Natural killer cell (primary cell): Measurements from ENCODE around the gene CBX5. TPM values are rescaled to one million over a fixed set of nuclear protein-coding genes. Genes with fewer than 3 reads are reported as not detected.
"Not testable (repeated sequence)": the region's sequence is repeated elsewhere in the genome, so short reads cannot be mapped to it uniquely, and the experiment has no call there.

ENCODE experiments used
- ATAC-seq, 3 donors: fragments of 150-1000 bp in 2 of 3; fragments of 200-7000 bp in 1 of 3; cut with Tn5 transposase; 1 replicate in 1 of 3; 2 replicates in 2 of 3; pipeline ENCODE4 v1.10.0; 2021; ENCODE audit warnings: mild to moderate bottlenecking in 2 of 3, moderate library complexity in 2 of 3
- DNase-seq, 2 donors: peaks; one replicate each; pipeline versions ENCODE4 v3.0.0 to v3.0.0-alpha.2; 2013 to 2021; ENCODE audit warnings: mixed read lengths in 1 of 2
- H3K27ac ChIP-seq: one replicate; pipeline ENCODE4 v1.5.1; 2013; ENCODE audit warnings: mild to moderate bottlenecking, low read length
- H3K27me3 ChIP-seq: one replicate; pipeline ENCODE4 v1.6.1; 2013; ENCODE audit warnings: low read length; ENCODE audit not compliant: control insufficient read depth, insufficient read depth
- H3K36me3 ChIP-seq: one replicate; pipeline ENCODE4 v1.6.1; 2013; ENCODE audit warnings: low read length; ENCODE audit not compliant: control insufficient read depth, insufficient read depth
- H3K4me1 ChIP-seq: one replicate; pipeline ENCODE4 v1.6.1; 2013; ENCODE audit warnings: low read length; ENCODE audit not compliant: control insufficient read depth, insufficient read depth
- H3K4me3 ChIP-seq: one replicate; pipeline ENCODE4 v1.5.1; 2013; ENCODE audit warnings: low read length
- H3K9me3 ChIP-seq: one replicate; pipeline ENCODE4 v1.6.1; 2013; ENCODE audit warnings: low read length; ENCODE audit not compliant: control insufficient read depth, insufficient read depth
- H3K27ac Mint-ChIP-seq, 2 donors: one replicate each; pipeline ENCODE4 v1.8.0; 2022; ENCODE audit warnings: mild to moderate bottlenecking in 2 of 2, mixed read lengths in 2 of 2, moderate library complexity in 1 of 2
- H3K27me3 Mint-ChIP-seq, 2 donors: one replicate each; pipeline ENCODE4 v1.8.0; 2022; ENCODE audit warnings: low read depth in 2 of 2, mixed read lengths in 2 of 2
- H3K36me3 Mint-ChIP-seq: one replicate; pipeline ENCODE4 v1.8.0; 2022; ENCODE audit warnings: mixed read lengths
- H3K4me1 Mint-ChIP-seq, 2 donors: one replicate each; pipeline ENCODE4 v1.8.0; 2022; ENCODE audit warnings: mixed read lengths in 2 of 2
- H3K4me3 Mint-ChIP-seq: one replicate; pipeline ENCODE4 v1.8.0; 2022; ENCODE audit warnings: mild to moderate bottlenecking, moderate library complexity, mixed read lengths
- H3K9me3 Mint-ChIP-seq, 2 donors: one replicate each; pipeline ENCODE4 v1.8.0; 2022; ENCODE audit warnings: mixed read lengths in 2 of 2
- WGBS: methylation state at CpG from one replicate; pipeline ENCODE4 v1.1.7; 2013; ENCODE audit warnings: missing lambda C conversion rate; ENCODE audit not compliant: insufficient coverage; 5-methylcytosine and 5-hydroxymethylcytosine counted together
- intact Hi-C: fragments of 100-400 bp; cut with micrococcal nuclease; formaldehyde crosslinking; loops from one replicate; pipeline ENCODE4 v1.14.2; 2022
- total RNA-seq, 4 donors: library from RNA; stranded (reverse); fragments of 120-200 nt in 1 of 4; gene quantifications; one replicate each; pipeline versions ENCODE4 v1.2.3 to v1.2.4, GENCODE V29; 2013 to 2022
- TF ChIP-seq, protein P1 (sequence below): fragments of 200-600 bp; IDR thresholded peaks from one replicate; pipeline ENCODE4 v1.8.0; 2022; ENCODE audit warnings: antibody characterized with exemption

The CBX5 gene
- total RNA-seq, 3 donors from 2014 or later (not counting 1 experiment from before 2014, with no cell fraction given) = 30.8 to 42.3 (median 36.5) TPM

DNA sequence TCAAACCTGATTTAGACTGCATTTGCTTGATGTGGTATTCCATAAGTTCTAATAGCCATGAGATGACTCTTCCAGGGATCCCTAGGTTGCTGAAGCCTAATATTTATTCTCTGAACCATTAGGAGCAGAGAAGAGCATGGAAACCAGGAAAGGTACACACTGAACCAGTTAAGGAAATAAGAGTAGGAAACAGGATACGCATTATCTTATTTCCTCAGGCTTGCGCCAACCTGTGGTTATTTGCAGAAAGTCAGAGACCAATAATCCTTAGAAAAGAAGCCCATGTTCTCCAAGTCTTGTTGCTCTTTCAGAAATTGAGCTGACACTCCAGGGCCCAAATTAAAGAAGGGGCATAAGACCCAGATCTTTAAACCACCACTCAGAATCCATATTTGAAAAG lies 49.4 kb downstream of the CBX5 start:
- Mint-ChIP-seq H3K36me3 (no peaks in the 10 kb centered on the region), H3K27me3 (no peaks in the 10 kb centered on the region), H3K9me3 (no peaks in the 10 kb centered on the region), H3K4me3 (no peak overlapping the region), H3K27ac (no peak overlapping the region), H3K4me1 (no peaks in the 10 kb centered on the region)
- WGBS = 94% methylated on average over 2 of the region's 2 CpGs
- no peak for DNase-seq
- Histone ChIP-seq H3K9me3 (no peaks in the 10 kb centered on the region), H3K27ac (no peak overlapping the region), H3K4me1 (peaks cover 3% of the 10 kb centered on the region), H3K36me3 (no peaks in the 10 kb centered on the region), H3K4me3 (no peak overlapping the region), H3K27me3 (no peaks in the 10 kb centered on the region)
- intact Hi-C loops = no loop called here
- TF ChIP-seq, protein P1, sequence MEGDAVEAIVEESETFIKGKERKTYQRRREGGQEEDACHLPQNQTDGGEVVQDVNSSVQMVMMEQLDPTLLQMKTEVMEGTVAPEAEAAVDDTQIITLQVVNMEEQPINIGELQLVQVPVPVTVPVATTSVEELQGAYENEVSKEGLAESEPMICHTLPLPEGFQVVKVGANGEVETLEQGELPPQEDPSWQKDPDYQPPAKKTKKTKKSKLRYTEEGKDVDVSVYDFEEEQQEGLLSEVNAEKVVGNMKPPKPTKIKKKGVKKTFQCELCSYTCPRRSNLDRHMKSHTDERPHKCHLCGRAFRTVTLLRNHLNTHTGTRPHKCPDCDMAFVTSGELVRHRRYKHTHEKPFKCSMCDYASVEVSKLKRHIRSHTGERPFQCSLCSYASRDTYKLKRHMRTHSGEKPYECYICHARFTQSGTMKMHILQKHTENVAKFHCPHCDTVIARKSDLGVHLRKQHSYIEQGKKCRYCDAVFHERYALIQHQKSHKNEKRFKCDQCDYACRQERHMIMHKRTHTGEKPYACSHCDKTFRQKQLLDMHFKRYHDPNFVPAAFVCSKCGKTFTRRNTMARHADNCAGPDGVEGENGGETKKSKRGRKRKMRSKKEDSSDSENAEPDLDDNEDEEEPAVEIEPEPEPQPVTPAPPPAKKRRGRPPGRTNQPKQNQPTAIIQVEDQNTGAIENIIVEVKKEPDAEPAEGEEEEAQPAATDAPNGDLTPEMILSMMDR = no peak
- no peak for ATAC-seq

DNA sequence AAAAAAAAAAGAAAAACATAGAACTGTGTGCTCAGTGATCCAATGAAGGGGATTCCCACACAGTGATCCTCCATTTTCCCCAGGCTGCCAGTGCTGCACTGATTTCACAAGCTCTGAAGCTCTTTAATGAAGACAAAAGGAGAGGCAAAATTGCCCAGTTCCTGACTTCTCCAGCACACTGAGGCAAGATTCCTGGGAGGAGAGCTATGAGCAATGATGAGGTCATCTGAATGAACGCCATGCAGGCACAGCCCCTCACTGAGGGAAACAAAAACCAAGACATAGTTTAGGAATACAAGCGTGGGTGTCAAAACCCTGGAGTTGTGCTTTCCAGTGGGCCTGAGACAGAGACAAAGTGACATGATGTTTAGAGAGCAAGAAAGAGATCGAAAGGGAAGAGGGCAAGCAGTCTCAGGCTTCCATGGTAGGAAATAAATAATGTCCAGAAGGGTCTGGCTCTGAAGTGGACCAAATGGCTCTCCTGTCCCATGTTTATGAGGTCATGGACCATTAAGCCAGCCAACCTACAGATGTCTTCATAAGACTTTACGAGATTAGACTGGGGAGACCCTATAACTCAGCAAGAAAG lies 50.2 kb downstream of the CBX5 start:
- TF ChIP-seq, protein P1 = no peak
- Mint-ChIP-seq H3K27ac (no peak overlapping the region), H3K9me3 (no peaks in the 10 kb centered on the region), H3K4me1 (no peaks in the 10 kb centered on the region), H3K4me3 (no peak overlapping the region), H3K27me3 (no peaks in the 10 kb centered on the region), H3K36me3 (no peaks in the 10 kb centered on the region)
- ATAC-seq (no peak), DNase-seq (no peak)
- no peaks in the 10 kb centered on the region for H3K27me3 ChIP-seq
- H3K27ac ChIP-seq = no peak overlapping the region
- intact Hi-C loops = no loop called here
- no peaks in the 10 kb centered on the region for H3K36me3 ChIP-seq
- no peak overlapping the region for H3K4me3 ChIP-seq
- H3K9me3 ChIP-seq = no peaks in the 10 kb centered on the region
- peaks cover 3% of the 10 kb centered on the region for H3K4me1 ChIP-seq
- WGBS = 99% methylated on average over 3 of the region's 4 CpGs

DNA sequence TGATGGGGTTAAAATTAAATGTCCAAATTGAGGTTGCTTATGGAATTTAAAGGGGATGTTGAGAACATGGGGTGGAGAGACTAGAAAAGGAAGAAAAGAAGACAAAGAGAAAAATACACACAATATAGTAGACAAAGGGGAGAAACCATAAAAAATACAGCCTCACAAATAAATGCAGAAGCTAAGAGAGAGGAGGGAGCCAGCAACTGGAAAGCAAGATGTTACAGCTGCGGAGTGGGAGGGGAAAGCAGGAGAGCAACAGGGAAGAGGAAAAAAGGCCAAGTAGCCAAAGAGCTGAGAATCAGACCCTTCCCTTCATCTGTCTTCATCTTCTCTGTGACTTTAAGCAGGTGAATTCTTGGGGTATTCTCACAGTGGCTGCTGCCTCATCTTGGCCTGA lies 51.5 kb downstream of the CBX5 start:
- H3K36me3 Mint-ChIP-seq = no peaks in the 10 kb centered on the region
- Histone ChIP-seq H3K4me3 (no peak overlapping the region), H3K36me3 (no peaks in the 10 kb centered on the region), H3K27me3 (no peaks in the 10 kb centered on the region), H3K9me3 (no peaks in the 10 kb centered on the region), H3K27ac (no peak overlapping the region), H3K4me1 (peaks cover 3% of the 10 kb centered on the region)
- TF ChIP-seq, protein P1 = no peak
- no peaks in the 10 kb centered on the region for H3K27me3 Mint-ChIP-seq
- 86% methylated on average over 1 of the region's 1 CpG for WGBS
- H3K4me3 Mint-ChIP-seq = no peak overlapping the region
- H3K27ac Mint-ChIP-seq = no peak overlapping the region
- intact Hi-C loops = no loop called here
- ATAC-seq (no peak), DNase-seq (no peak)
- no peaks in the 10 kb centered on the region for H3K4me1 Mint-ChIP-seq
- H3K9me3 Mint-ChIP-seq = no peaks in the 10 kb centered on the region

DNA sequence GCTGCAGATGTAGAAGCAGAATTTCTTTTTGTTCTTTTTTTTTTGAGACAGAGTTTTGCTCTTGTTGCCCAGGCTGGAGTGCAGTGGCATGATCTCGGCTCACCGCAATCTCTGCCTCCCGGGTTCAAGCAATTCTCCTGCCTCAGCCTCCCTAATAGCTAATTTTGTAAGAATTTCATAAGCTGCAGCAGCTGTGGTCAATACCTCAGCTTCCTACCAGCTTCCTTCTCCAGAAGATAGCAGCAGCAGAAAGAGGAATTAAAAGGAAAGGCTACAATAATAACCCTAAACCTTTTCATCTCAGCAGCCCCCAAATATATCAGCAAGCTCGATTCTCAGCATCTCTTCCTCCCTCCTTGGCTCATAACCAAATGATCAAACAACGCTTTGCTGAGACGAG lies 52.0 kb downstream of the CBX5 start:
- H3K27me3 ChIP-seq, H3K36me3 Mint-ChIP-seq, ATAC-seq, H3K27ac ChIP-seq, H3K4me3 Mint-ChIP-seq, H3K4me3 ChIP-seq, DNase-seq, H3K9me3 Mint-ChIP-seq, H3K27ac Mint-ChIP-seq, H3K36me3 ChIP-seq, H3K4me1 ChIP-seq, H3K4me1 Mint-ChIP-seq, intact Hi-C loops, H3K27me3 Mint-ChIP-seq, H3K9me3 ChIP-seq: not testable (repeated sequence)
- 12% methylated on average over 6 of the region's 6 CpGs for WGBS
